Fibroblast of lung (primary cell): Measurements from ENCODE around the gene QPCT. TPM values are rescaled to one million over a fixed set of nuclear protein-coding genes. Genes with fewer than 3 reads are reported as not detected.

Experiments
- DNase-seq, 2 donors: peaks; one replicate each; pipeline versions ENCODE4 v3.0.0 to v3.0.0-alpha.2; 2010; ENCODE audit warnings: low read depth in 2 of 2
- H2AFZ ChIP-seq: 2 replicates; pipeline ENCODE4 v1.5.1; 2012; ENCODE audit warnings: low read length, control low read depth, inconsistent platforms
- H3K27ac ChIP-seq: 2 replicates; pipeline ENCODE4 v1.5.1; 2011; ENCODE audit warnings: low read length, control low read depth; ENCODE audit not compliant: insufficient read depth
- H3K27me3 ChIP-seq: 2 replicates; pipeline ENCODE4 v1.5.1; 2011; ENCODE audit warnings: mild to moderate bottlenecking, low read length; ENCODE audit not compliant: control insufficient read depth, insufficient read depth
- H3K36me3 ChIP-seq: 2 replicates; pipeline ENCODE4 v1.5.1; 2011; ENCODE audit warnings: low read length; ENCODE audit not compliant: control insufficient read depth, insufficient read depth
- H3K4me1 ChIP-seq: 2 replicates; pipeline ENCODE4 v1.5.1; 2011; ENCODE audit warnings: low read length; ENCODE audit not compliant: control insufficient read depth, insufficient read depth; ENCODE audit errors: extremely low read depth
- H3K4me2 ChIP-seq: 2 replicates; pipeline ENCODE4 v1.5.1; 2011; ENCODE audit warnings: low read length, control low read depth; ENCODE audit not compliant: insufficient read depth; ENCODE audit errors: extremely low read depth
- H3K4me3 ChIP-seq, 4 experiments: fragments of 200-600 bp in 1 of 4; sonication (generic) in 1 of 4; replicated peaks in 1 of 4; 2 replicates each; pipeline ENCODE4 v1.5.1; 2011 to 2016; ENCODE audit warnings: low read length in 4 of 4, low read depth in 3 of 4, mild to moderate bottlenecking in 3 of 4, control low read depth in 2 of 4, inconsistent platforms in 1 of 4, mixed read lengths in 1 of 4; ENCODE audit not compliant: insufficient read depth in 1 of 4; ENCODE audit errors: control extremely low read depth in 1 of 4
- H3K79me2 ChIP-seq: 2 replicates; pipeline ENCODE4 v1.5.1; 2012; ENCODE audit warnings: mild to moderate bottlenecking, low read length, inconsistent platforms; ENCODE audit not compliant: control insufficient read depth, insufficient read depth
- H3K9ac ChIP-seq: 2 replicates; pipeline ENCODE4 v1.5.1; 2011; ENCODE audit warnings: mild to moderate bottlenecking, low read length, control low read depth; ENCODE audit not compliant: insufficient read depth
- H3K9me3 ChIP-seq: 2 replicates; pipeline ENCODE4 v1.5.1; 2012; ENCODE audit warnings: low read depth, low read length; ENCODE audit not compliant: control insufficient read depth, insufficient read depth
- H4K20me1 ChIP-seq: 2 replicates; pipeline ENCODE4 v1.5.1; 2011; ENCODE audit warnings: low read length; ENCODE audit not compliant: control insufficient read depth, insufficient read depth; ENCODE audit errors: extremely low read depth
- EZH2 ChIP-seq: IDR thresholded peaks from 2 replicates; pipeline ENCODE4 v1.5.1; 2012; ENCODE audit warnings: low read length, control low read depth, mild to moderate bottlenecking; ENCODE audit errors: missing control alignments
- polyA plus RNA-seq, 2 donors: library from polyadenylated mRNA; depleted of rRNA in 1 of 2; stranded (reverse) in 1 of 2; unstranded in 1 of 2; fragments of >200 nt; gene quantifications; 2 replicates each; pipeline ENCODE4 v1.2.1, GENCODE V29; 2011 to 2012; ENCODE audit warnings: missing spikeins in 1 of 2
- total RNA-seq: library from RNA; depleted of rRNA; stranded (reverse); fragments of >200 nt; gene quantifications from 2 replicates; pipeline ENCODE4 v1.2.1, GENCODE V29; 2014
- TF ChIP-seq, protein P1 (sequence below), 2 donors: IDR thresholded peaks in 1 of 2; conservative IDR thresholded peaks in 1 of 2; 1 replicate in 1 of 2; 2 replicates in 1 of 2; pipeline ENCODE4 v1.5.1; 2011 to 2012; ENCODE audit warnings: low read length in 2 of 2, control low read depth in 1 of 2, inconsistent platforms in 1 of 2, low read depth in 1 of 2, mild to moderate bottlenecking in 1 of 2

QPCT gene
- total and polyA plus RNA-seq, 2 donors (not counting 1 experiment from before 2014, with no cell fraction given), result 6.1 to 8.4 TPM

DNA sequence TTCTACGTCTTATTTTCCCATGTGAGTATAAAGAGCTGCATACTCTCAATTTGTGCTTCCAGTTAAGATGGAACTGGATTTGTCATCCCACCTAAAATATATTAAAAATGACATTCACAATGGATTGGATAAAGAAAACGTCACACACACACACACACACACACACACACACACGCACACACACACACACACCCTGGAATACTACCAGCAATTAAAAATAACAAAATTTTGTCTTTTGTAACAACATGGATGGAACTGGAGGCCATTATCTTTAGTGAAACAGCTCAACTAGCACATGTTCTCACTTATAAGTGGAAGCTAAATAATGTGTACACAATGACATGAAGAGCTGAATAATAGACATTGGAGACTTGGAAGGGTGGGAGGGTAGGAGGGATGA, 3.8 kb upstream of the QPCT start:
- no peak overlapping the region for H3K4me3 ChIP-seq
- TF ChIP-seq, protein P1, sequence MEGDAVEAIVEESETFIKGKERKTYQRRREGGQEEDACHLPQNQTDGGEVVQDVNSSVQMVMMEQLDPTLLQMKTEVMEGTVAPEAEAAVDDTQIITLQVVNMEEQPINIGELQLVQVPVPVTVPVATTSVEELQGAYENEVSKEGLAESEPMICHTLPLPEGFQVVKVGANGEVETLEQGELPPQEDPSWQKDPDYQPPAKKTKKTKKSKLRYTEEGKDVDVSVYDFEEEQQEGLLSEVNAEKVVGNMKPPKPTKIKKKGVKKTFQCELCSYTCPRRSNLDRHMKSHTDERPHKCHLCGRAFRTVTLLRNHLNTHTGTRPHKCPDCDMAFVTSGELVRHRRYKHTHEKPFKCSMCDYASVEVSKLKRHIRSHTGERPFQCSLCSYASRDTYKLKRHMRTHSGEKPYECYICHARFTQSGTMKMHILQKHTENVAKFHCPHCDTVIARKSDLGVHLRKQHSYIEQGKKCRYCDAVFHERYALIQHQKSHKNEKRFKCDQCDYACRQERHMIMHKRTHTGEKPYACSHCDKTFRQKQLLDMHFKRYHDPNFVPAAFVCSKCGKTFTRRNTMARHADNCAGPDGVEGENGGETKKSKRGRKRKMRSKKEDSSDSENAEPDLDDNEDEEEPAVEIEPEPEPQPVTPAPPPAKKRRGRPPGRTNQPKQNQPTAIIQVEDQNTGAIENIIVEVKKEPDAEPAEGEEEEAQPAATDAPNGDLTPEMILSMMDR (conservative IDR thresholded peaks at IDR 0.05 in 1 of 2, IDR thresholded peaks at IDR 0.05 in 1 of 2; ENCODE audit: low read depth in 1 of 2, low read length in 2 of 2), result no peak
- TF ChIP-seq EZH2, result no peak
- no peak overlapping the region for H3K4me2 ChIP-seq

DNA sequence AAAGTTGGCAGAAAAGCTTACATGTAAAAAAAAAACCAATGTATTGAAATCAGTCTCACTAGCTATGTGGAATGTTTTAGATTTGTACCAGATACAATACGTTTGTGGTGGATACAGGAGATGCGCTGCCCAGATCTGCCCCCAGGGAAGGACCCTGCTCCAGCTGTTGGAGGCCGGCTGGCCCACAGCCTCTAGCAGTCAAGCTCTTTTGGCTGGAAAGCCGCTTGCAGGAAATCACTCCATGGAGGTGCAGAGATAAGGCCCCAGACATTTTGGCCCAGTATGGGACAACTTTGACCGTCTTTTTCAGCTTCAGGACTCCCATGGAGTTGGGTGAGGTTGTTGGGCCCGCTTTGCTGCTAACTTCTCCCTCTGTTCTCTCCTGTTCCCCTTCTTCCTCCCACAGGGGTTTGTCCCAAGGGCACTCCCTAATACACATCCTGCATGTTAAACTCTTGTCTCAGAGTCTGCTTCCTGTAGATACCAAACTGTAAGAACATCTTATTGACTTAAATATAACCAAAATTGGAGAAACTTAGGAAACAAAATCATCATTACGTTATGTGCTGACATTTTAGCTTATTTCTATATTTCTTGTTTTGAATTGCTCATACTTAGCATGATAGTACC, 1.7 kb upstream of the QPCT start:
- TF ChIP-seq EZH2, result no peak
- TF ChIP-seq, protein P1 (conservative IDR thresholded peaks at IDR 0.05 in 1 of 2, IDR thresholded peaks at IDR 0.05 in 1 of 2; ENCODE audit: low read depth in 1 of 2, low read length in 2 of 2), result no peak
- no peak for DNase-seq
- H2AFZ ChIP-seq, result no peak overlapping the region

More for the DNA sequence above, 3.8 kb upstream of the QPCT start:
- Histone ChIP-seq H3K9me3 (no peaks in the 10 kb centered on the region), H4K20me1 (no peaks in the 10 kb centered on the region), H3K27ac (no peak overlapping the region), H3K36me3 (no peaks in the 10 kb centered on the region), H3K9ac (no peak overlapping the region), H3K79me2 (no peaks in the 10 kb centered on the region), H3K27me3 (no peaks in the 10 kb centered on the region), H2AFZ (no peak overlapping the region), H3K4me1 (no peaks in the 10 kb centered on the region)
- DNase-seq, result no peak

DNA sequence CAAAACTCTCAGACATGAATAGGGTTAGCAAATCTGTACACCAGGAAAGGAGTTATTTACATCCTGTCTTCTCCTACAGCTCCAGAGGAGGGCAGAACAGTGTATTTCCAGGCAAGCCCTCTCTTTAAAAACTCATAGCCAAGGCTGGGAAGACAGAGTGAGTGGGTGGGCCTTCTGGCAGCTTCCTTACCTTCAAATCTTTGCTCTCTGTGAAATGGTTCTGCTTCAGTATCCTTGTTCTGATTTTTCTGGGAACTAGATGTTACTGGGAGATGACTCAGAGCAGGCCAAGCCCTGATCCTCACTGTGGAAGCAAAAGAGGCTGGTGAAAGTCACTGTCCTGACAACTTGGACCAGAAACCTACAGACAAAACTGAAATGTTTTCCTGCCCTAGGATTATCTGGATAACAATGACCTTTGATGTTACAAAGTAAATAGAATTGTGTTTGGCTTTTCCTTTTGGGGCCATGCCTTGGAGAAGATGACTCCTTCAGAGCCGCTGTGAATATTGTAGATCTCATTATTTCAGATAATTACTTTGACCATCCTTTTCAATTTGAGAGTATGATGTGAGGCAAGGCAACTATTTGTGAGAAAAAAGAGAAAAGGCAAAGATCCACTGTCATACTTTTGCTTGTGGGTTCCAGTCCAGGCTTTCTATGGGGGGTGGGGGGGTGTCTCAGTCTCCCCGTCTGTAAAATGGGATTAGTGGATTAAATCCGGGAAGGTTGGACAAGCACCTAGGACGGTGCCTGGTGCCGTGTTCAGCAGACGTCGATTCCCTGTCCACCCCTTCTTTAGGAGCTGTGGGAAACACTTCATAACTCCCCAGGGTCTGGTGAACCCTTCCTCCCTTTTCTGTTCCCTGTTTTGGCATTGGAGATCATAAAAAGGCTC, 644 bp upstream of the QPCT start:
- Histone ChIP-seq H2AFZ (peak overlapping the region; percentile 69), H3K9ac (no peak overlapping the region), H3K79me2 (no peaks in the 10 kb centered on the region), H4K20me1 (no peaks in the 10 kb centered on the region), H3K27ac (no peak overlapping the region), H3K36me3 (no peaks in the 10 kb centered on the region), H3K27me3 (no peaks in the 10 kb centered on the region), H3K4me2 (peak overlapping the region; percentile 89), H3K4me3 (peak overlapping the region; percentile 63 to 68 (median 63)), H3K9me3 (no peaks in the 10 kb centered on the region), H3K4me1 (no peaks in the 10 kb centered on the region)
- TF ChIP-seq, protein P1 (conservative IDR thresholded peaks at IDR 0.05 in 1 of 2, IDR thresholded peaks at IDR 0.05 in 1 of 2; ENCODE audit: low read depth in 1 of 2, low read length in 2 of 2), result peak; percentile 46 to 50
- no peak for TF ChIP-seq EZH2
- DNase-seq, result peak; percentile 46 to 76

More for the DNA sequence above, 1.7 kb upstream of the QPCT start:
- H4K20me1 ChIP-seq, result no peaks in the 10 kb centered on the region
- H3K79me2 ChIP-seq, result no peaks in the 10 kb centered on the region
- no peaks in the 10 kb centered on the region for H3K9me3 ChIP-seq
- no peaks in the 10 kb centered on the region for H3K4me1 ChIP-seq
- no peaks in the 10 kb centered on the region for H3K27me3 ChIP-seq
- no peak overlapping the region for H3K4me2 ChIP-seq
- H3K9ac ChIP-seq, result no peak overlapping the region
- no peak overlapping the region for H3K27ac ChIP-seq
- no peak overlapping the region for H3K4me3 ChIP-seq
- H3K36me3 ChIP-seq, result no peaks in the 10 kb centered on the region
